GM23248 (cell line): ENCODE measurements around the gene OR8K5.

Source experiments
- EZH2 ChIP-seq: fragments of 200-600 bp; sonication (generic); IDR thresholded peaks from 2 replicates; pipeline ENCODE4 v1.6.1; 2018; ENCODE audit warnings: antibody characterized with exemption, mild to moderate bottlenecking; ENCODE audit not compliant: insufficient read depth, poor library complexity, severe bottlenecking
- EZH2phosphoT487 ChIP-seq: fragments of 200-600 bp; sonication (generic); IDR thresholded peaks from 2 replicates; pipeline ENCODE4 v1.6.1; 2018; ENCODE audit warnings: antibody characterized with exemption, moderate library complexity, mild to moderate bottlenecking, low read depth; ENCODE audit not compliant: insufficient read depth

- TF ChIP-seq EZH2phosphoT487 = no peak
- TF ChIP-seq EZH2 = no peak
Observed at GRCh38 chr11:56176318-56176717, 16.2 kb upstream of the OR8K5 start, which contains the start of gene OR5J2.
